ENCODE data around the gene C16orf87.

Gene C16orf87

DNA sequence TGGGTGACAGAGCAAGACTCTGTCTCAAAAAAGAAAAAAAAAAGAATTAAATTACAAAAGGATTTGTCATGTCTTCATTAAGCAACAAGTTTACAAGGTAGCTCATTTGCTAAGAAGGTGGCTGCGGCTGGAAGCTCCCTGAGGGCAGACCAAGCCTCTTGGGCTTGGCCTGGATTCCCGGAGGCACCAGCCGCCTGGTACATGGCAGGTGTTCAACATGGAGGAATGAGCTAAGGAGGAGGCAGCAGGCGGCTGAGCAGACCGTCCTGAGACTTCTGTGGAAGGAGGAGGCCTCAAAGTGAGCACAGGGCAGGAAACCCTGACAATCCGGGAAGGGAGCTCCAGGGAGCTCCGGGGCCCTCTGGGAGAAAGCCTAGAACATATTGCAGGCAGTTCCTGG is 79.6 kb downstream of the C16orf87 start:
- no peak for DNase-seq (ENCODE audit: low spot score)
- TF ChIP-seq CTCF (IDR thresholded peaks at IDR 0.05; ENCODE audit: extremely low read depth, missing control alignments) = no peak

DNA sequence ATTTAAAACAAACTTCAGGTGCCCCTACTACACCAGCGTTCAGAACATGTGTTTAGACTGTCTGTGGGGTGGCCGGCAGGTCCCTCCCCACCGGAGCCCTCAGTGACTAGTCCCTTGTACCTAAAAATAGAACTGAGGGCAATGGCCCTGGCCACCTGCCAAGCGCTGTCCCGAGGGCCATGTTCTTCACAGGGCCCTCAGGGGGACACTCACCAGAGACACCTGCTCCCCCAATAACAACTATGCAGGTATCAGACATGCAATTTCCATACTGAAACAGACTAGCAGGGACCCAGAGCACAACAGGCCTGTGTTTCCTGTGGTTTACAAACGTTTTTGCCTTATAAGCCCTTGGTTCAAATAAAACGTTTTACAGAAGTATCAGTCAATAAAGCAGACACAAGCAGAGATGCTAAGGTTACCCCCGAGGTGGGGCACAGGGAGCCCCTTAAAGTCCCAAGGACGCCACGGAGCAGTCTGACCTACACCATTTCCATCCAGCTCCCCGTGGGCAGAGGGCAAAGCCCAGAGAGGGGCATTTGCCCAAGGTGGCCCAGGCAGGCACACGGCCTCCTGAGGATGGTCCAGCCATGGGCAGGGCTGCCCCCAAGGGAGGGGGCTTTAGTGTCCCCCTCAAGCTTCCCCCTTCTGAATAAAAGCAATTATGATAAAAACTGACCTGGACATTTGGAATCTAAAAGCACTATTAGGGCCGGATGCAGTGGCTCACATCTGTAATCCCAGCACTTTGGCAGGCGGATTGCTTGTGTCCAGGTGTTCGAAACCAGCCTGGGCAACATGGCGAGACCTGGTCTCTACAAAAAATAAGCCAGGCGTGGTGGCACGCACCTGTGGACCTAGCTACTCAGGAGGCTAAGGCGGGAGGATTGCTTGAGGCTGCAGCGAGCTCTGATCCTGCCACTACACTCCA is 81.9 kb downstream of the C16orf87 start:
- DNase-seq (ENCODE audit: low spot score) = peak; percentile 57

GRCh38 chr16:46747777-46748651 is 83.0 kb downstream of the C16orf87 start, which contains the start of gene MYLK3:
MYLK3 (minus strand) TSS chr16:46748344; CDS start chr16:46748193, 151 bp downstream.
- no peak for TF ChIP-seq CTCF (IDR thresholded peaks at IDR 0.05; ENCODE audit: extremely low read depth, missing control alignments)
- DNase-seq (ENCODE audit: low spot score) = no peak

More for the DNA sequence above, 81.9 kb downstream of the C16orf87 start:
- TF ChIP-seq CTCF (IDR thresholded peaks at IDR 0.05; ENCODE audit: extremely low read depth, missing control alignments) = no peak

DNA sequence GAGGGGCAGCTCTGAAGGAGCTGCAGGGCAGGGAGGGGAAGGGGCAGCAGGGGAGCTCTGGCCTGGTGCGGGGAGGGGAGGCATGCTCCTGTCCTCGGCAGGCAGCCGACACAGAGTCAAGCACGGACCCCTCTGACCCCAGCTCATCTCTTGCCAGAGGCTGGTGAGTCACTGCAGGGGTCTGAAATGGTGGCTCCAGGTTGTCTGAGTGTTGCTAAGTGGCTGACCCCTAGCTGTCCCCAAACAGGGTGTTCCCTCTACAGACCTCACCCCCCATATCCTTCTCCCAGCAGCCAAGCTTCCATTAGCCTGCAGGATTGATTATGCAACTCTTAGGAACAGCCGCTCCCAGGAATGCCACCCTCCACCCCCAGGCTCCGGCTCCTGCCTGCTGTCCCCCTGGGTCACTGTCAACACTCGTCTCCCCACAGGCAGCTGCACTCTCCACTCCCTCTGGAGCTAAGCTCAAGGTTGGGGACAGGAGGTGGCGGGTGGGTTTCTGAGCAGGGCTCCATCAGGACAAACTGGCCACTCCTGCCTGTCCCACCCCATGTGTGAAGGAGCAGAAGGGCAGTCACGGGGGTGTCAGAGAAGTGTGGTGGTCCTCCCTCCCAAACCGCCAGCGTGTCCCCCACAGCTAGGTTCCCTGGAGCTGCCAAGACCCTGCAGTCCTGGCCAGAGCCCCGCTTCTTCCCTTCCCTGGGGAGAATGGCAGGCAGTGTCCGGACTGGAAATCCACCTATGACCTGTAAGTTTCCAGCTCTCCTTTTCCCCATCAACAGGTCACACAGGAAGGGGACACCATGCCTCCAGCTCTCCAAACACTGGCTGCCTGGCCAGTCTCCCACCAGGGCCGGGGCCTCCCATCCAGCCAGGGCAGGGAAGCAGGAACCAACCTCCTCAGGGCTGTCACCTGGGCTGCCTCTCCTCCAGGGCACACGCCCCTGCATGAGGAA is 83.9 kb downstream of the C16orf87 start:
- TF ChIP-seq CTCF (IDR thresholded peaks at IDR 0.05; ENCODE audit: extremely low read depth, missing control alignments) = no peak

More for the DNA sequence above, 83.9 kb downstream of the C16orf87 start:
- DNase-seq (ENCODE audit: low spot score) = no peak
